ENCODE measurements around the gene CDON. TPM values are rescaled to one million over a fixed set of nuclear protein-coding genes. Genes with fewer than 3 reads are reported as not detected.
A peak's percentile ranks its signal among the peaks of the same experiment; 100 is the strongest.

CDON gene
- total RNA-seq, 1 donor from 2014 or later, result 71.3 TPM

DNA sequence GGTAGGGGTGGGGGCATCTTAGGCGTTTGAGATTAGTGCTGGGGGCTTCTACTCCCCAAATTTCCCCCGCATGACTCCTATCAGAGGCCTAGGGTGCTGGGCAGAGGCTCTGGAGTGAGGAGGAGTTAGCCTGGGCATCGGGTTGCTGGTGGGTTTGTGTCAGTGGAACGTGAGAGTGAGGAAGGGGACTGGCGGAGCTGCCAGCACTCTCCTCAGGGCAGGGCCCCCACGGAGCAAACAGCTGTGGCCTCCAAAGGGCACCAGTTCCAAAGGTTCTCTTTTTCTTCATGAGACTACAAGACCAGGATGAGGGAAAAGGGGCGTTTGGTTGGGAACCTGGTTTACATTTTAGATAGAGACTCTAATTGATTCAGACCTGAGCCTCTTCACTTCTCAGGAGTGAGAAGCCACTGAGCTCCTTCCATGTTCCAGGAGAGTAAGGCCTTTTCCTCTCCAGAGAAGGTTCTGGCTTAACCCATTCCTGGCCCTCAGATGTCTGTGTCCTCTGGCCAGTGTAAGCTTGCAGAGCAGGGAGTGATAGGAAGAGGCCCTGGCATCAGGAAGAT, 35.6 kb upstream of the CDON start:
- Histone ChIP-seq H3K79me2 (ENCODE audit: low read depth) (no peaks in the 10 kb centered on the region), H3K27me3 (no peaks in the 10 kb centered on the region), H3K4me2 (no peak overlapping the region), H2AFZ (replicated peaks) (peak overlapping the region; percentile 65), H3K36me3 (no peaks in the 10 kb centered on the region), H3F3A (ENCODE audit: low read depth) (peaks cover 7% of the 10 kb centered on the region), H3K9me3 (ENCODE audit: low read depth) (no peaks in the 10 kb centered on the region), H3K9ac (no peak overlapping the region), H3K27ac (no peak overlapping the region), H3K4me1 (peaks cover 44% of the 10 kb centered on the region), H3K4me3 (no peak overlapping the region), H4K20me1 (ENCODE audit: low read depth) (no peaks in the 10 kb centered on the region)
- TF ChIP-seq EZH2phosphoT487 (IDR thresholded peaks at IDR 0.05), result no peak
- no peak for TF ChIP-seq CTCF (IDR thresholded peaks at IDR 0.05)
- TF ChIP-seq EZH2 (IDR thresholded peaks at IDR 0.05), result no peak
- Mint-ChIP-seq H3K27me3 (ENCODE audit: insufficient read depth, low read depth) (peaks cover 11% of the 10 kb centered on the region), H3K4me3 (no peak overlapping the region), H3K27ac (peak overlapping the region; percentile 91), H3K9me3 (no peaks in the 10 kb centered on the region), H3K4me1 (peaks cover 61% of the 10 kb centered on the region), H3K36me3 (peaks cover 1% of the 10 kb centered on the region)
- no peak for DNase-seq (ENCODE audit: low spot score)

- H3K9ac ChIP-seq, result no peak overlapping the region
- no peaks in the 10 kb centered on the region for H3K79me2 ChIP-seq (ENCODE audit: low read depth)
- H3K27me3 Mint-ChIP-seq (ENCODE audit: insufficient read depth, low read depth), result peaks cover 11% of the 10 kb centered on the region
Measured at GRCh38 chr11:126095745-126096144, 33.1 kb upstream of the CDON start.

DNA sequence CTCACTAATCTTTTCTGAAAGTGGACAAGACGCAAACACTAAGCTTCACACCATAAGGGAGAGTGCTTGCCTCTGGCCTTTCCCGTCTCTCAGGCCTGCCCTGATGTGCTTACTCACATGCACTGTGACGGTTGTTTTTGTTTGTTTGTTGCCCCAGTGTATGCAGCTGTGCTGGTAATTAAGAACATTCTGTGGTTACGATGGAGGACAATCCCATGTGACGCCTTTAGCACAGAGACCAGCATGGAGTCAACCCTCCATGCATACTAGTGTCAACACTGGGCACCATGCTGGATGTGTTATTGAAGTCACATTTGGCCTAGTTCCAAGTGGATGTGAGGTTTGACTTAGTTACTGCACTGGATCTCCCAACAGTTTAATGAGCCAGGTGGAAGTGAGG, 27.8 kb upstream of the CDON start:
- Mint-ChIP-seq H3K36me3 (no peaks in the 10 kb centered on the region), H3K27me3 (ENCODE audit: insufficient read depth, low read depth) (peaks cover 5% of the 10 kb centered on the region), H3K4me1 (peaks cover 25% of the 10 kb centered on the region), H3K27ac (no peak overlapping the region), H3K4me3 (no peak overlapping the region), H3K9me3 (no peaks in the 10 kb centered on the region)
- Histone ChIP-seq H4K20me1 (ENCODE audit: low read depth) (no peaks in the 10 kb centered on the region), H3K4me1 (peaks cover 10% of the 10 kb centered on the region), H3K9ac (no peak overlapping the region), H3K9me3 (ENCODE audit: low read depth) (no peaks in the 10 kb centered on the region), H3K27me3 (peaks cover 29% of the 10 kb centered on the region), H3K36me3 (no peaks in the 10 kb centered on the region), H3K4me2 (no peak overlapping the region), H2AFZ (replicated peaks) (no peak overlapping the region), H3F3A (ENCODE audit: low read depth) (peaks cover 5% of the 10 kb centered on the region), H3K27ac (no peak overlapping the region), H3K79me2 (ENCODE audit: low read depth) (no peaks in the 10 kb centered on the region), H3K4me3 (no peak overlapping the region)
- no peak for DNase-seq (ENCODE audit: low spot score)
- no peak for TF ChIP-seq EZH2 (IDR thresholded peaks at IDR 0.05)
- TF ChIP-seq EZH2phosphoT487 (IDR thresholded peaks at IDR 0.05), result no peak
- TF ChIP-seq CTCF (IDR thresholded peaks at IDR 0.05), result no peak

More at GRCh38 chr11:126095745-126096144, 33.1 kb upstream of the CDON start:
- Mint-ChIP-seq H3K27ac (no peak overlapping the region), H3K9me3 (no peaks in the 10 kb centered on the region), H3K4me3 (no peak overlapping the region), H3K36me3 (peaks cover 1% of the 10 kb centered on the region), H3K4me1 (peaks cover 38% of the 10 kb centered on the region)
- Histone ChIP-seq H3K27me3 (no peaks in the 10 kb centered on the region), H3K27ac (no peak overlapping the region), H4K20me1 (ENCODE audit: low read depth) (no peaks in the 10 kb centered on the region), H3K4me2 (no peak overlapping the region), H3F3A (ENCODE audit: low read depth) (peaks cover 7% of the 10 kb centered on the region), H3K9me3 (ENCODE audit: low read depth) (no peaks in the 10 kb centered on the region), H2AFZ (replicated peaks) (no peak overlapping the region), H3K4me1 (peaks cover 25% of the 10 kb centered on the region), H3K4me3 (no peak overlapping the region), H3K36me3 (no peaks in the 10 kb centered on the region)
- TF ChIP-seq EZH2 (IDR thresholded peaks at IDR 0.05), result no peak
- TF ChIP-seq CTCF (IDR thresholded peaks at IDR 0.05), result no peak
- no peak for TF ChIP-seq EZH2phosphoT487 (IDR thresholded peaks at IDR 0.05)
- no peak for DNase-seq (ENCODE audit: low spot score)
